ENCODE results near the gene ATXN10.

Gene ATXN10

GRCh38 chr22:45757068-45757467 is 85.4 kb downstream of the ATXN10 start:
- DNase-seq (ENCODE audit: insufficient read length, low spot score) (no peak), FAIRE-seq (no peak)
- TF ChIP-seq, protein P1, sequence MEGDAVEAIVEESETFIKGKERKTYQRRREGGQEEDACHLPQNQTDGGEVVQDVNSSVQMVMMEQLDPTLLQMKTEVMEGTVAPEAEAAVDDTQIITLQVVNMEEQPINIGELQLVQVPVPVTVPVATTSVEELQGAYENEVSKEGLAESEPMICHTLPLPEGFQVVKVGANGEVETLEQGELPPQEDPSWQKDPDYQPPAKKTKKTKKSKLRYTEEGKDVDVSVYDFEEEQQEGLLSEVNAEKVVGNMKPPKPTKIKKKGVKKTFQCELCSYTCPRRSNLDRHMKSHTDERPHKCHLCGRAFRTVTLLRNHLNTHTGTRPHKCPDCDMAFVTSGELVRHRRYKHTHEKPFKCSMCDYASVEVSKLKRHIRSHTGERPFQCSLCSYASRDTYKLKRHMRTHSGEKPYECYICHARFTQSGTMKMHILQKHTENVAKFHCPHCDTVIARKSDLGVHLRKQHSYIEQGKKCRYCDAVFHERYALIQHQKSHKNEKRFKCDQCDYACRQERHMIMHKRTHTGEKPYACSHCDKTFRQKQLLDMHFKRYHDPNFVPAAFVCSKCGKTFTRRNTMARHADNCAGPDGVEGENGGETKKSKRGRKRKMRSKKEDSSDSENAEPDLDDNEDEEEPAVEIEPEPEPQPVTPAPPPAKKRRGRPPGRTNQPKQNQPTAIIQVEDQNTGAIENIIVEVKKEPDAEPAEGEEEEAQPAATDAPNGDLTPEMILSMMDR (IDR thresholded peaks at IDR 0.05; ENCODE audit: insufficient read depth, missing control alignments): no peak

DNA sequence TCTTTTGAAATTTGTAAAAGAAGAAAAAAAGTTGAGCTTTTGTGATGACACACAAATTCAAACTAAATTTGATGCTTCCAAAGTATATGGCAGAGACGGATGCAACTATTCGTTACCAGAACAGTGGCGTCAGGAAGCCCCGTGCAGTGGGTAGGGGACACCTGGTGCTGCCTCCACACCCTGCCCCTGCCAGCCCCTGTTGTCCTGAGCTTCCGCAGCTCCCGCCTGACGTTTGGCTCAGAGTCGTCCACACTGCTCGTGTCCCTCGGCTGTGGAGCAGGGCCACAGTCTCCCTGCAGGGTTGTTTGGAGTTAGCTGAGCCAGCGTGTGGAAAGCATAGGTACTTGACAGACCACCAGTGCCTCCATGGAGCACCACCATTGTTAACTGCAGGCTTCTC is 86.3 kb downstream of the ATXN10 start:
- TF ChIP-seq, protein P1 (IDR thresholded peaks at IDR 0.05; ENCODE audit: insufficient read depth, missing control alignments): no peak
- no peak for DNase-seq (ENCODE audit: insufficient read length, low spot score)
- no peak for FAIRE-seq

GRCh38 chr22:45758603-45759002 is 87.0 kb downstream of the ATXN10 start:
- DNase-seq (ENCODE audit: insufficient read length, low spot score) (no peak), FAIRE-seq (no peak)

GRCh38 chr22:45760682-45761081 is 89.0 kb downstream of the ATXN10 start:
- no peak for FAIRE-seq
- TF ChIP-seq, protein P1 (IDR thresholded peaks at IDR 0.05; ENCODE audit: insufficient read depth, missing control alignments): no peak

More at GRCh38 chr22:45758603-45759002, 87.0 kb downstream of the ATXN10 start:
- TF ChIP-seq, protein P1 (IDR thresholded peaks at IDR 0.05; ENCODE audit: insufficient read depth, missing control alignments): no peak

GRCh38 chr22:45762545-45763235 is 91.1 kb downstream of the ATXN10 start:
- TF ChIP-seq, protein P1 (IDR thresholded peaks at IDR 0.05; ENCODE audit: insufficient read depth, missing control alignments): no peak
- no peak for FAIRE-seq
- DNase-seq (ENCODE audit: insufficient read length, low spot score): no peak

More at GRCh38 chr22:45760682-45761081, 89.0 kb downstream of the ATXN10 start:
- DNase-seq (ENCODE audit: insufficient read length, low spot score): no peak

DNA sequence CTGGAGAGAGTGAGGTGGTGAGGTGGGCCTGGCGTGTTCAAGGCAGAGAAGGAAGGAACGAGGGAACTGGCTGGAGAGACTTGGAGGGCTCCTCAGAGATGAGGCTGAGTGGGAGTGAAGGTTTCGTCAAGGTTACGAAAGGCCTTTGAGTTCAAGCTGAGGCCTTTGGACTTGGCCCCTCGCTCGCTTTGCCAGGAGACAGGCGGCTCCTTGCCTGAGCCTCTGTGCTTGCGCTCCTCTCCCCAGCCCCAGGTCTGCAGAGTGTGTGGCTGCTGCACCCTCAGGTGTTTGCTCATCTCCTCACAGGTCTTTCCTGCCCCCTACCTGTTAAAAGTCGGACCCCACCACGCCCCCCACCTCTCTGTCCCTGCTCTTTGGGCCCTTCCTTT is 91.6 kb downstream of the ATXN10 start:
- DNase-seq (ENCODE audit: insufficient read length, low spot score) (no peak), FAIRE-seq (no peak)
- TF ChIP-seq, protein P1 (IDR thresholded peaks at IDR 0.05; ENCODE audit: insufficient read depth, missing control alignments): no peak

GRCh38 chr22:45768490-45768889 is 96.9 kb downstream of the ATXN10 start:
- FAIRE-seq (no peak), DNase-seq (ENCODE audit: insufficient read length, low spot score) (no peak)
- TF ChIP-seq, protein P1 (IDR thresholded peaks at IDR 0.05; ENCODE audit: insufficient read depth, missing control alignments): no peak

Data from D721Med (cell line).